ENCODE measurements around the gene SLC7A4.
"Not testable (repeated sequence)": the region's sequence is repeated elsewhere in the genome, so short reads cannot be mapped to it uniquely, and the experiment has no call there.

SLC7A4 gene

DNA sequence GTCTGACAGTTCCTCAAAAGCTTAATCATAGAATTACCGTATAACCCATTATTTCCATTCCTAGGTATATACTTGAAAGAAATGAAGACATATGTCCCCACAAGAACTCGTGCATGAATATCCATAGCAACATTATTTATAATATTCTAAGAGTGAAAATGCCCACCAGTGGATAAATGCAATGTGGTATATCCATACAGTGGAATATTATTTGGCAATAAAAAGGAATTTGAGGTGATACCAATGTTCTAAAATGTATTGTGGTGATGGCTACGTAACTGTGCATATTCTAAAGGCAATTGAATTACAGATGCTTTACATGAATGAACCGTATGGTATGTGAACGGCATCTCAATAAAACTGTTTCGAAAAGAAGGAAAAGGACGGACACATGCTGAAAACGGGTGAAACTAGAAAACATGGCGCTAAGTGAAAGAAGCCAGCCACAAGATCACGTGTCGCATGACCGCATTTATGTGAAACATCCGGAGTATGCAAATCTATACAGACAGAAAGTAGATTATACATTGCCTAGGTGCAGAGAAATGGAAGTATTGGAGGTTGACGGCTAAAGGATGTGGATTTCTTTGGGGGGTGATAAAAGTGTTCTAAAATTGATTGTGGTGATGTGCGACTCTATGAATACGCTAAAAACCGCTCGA is 29.4 kb upstream of the SLC7A4 start:
- not testable (repeated sequence) for DNase-seq

DNA sequence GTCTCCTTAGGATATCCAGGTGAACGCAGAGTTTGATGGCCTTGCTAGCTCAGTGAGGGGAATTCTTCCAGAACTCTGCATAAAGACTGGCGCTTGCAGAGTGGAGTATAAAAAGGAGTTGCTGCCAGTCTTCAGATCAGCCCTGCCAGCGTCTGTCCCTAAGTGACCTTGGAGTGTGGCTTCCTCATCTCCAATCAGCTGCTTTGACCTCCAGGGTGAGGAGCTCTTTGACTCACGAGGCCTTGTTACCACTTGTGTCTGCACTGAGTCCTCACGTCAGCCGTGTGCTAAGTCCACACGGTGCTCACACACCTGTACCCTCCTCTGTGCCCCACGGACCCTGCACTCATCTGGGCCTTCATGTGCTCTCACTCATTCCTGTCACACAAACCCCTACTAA is 28.0 kb upstream of the SLC7A4 start:
- not testable (repeated sequence) for DNase-seq

DNA sequence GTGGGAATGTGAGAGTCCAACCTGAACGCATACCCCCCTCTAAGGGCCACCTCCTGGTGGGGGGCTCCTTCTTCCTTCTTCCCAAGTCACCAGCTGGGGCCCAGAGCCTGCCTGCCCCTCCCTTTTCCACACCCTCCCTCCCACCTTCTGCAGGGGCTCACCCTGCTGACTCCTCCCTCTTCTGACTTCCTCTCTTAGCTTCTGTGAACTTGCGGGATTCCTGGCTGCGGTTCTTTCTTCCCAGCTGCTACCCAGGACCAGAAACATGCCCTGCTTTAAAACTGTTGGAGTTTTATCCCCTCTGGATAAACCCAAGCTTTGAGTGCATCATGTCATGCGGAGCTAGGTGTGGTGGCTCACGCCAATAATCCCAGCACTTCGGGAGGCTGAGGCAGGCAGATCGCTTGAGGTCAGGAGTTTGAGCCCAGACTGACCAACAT is 23.5 kb upstream of the SLC7A4 start:
- no peak for DNase-seq

DNA sequence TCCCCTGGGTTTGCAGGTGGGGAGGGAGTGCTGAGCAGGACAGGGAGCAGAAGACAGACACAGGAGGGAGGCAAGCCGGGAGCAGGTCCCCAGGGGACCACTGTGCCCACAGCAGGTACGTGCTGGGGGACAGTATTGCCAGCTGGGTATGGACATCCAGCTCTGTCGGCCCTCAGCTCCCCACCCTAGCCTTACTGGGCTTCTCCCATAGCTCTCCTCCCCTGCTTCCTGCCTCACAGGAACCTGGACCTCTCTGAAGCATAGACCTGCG is 23.1 kb upstream of the SLC7A4 start:
- DNase-seq = no peak

DNA sequence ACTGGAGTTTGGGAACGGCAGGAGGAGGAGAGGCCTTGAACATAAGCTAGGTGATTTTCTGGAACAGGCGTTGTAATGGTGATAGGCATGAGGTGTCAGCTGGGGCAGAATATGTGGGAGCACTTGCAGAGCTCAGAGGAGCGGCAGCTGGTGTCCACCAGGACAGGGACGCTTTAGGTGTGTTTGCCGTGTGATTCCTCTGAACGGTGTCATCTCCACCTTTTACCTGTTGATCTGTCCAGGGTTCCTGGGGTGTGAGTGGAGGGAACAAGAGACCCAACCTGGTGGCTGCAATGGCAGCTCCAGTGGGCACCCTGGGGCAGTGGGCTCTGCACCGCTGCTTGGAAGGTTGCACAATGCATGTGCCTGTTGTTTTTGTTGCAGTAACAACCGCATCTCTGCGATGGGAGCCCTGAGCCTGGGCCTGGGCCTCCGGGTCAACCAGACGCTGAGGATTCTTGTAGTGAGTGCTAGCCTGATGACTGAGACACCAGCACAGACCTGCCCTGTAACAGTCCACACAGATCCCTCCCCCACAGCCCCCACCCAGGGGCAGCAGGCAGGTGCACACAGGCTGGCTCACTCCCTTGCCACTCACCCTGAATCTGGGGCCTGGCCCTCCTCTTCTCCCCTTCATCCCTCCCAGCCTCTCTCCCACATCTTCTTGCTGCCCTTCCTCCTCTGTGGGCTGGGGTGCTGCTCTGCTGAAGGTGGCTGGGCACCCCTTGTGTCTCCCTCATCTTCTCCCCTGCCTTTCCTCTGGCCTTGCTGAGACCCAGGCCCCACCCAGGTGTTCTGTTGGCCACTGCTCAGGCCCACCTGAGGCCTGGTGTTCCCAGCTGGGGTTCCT is 22.6 kb upstream of the SLC7A4 start:
- no peak for DNase-seq

DNA sequence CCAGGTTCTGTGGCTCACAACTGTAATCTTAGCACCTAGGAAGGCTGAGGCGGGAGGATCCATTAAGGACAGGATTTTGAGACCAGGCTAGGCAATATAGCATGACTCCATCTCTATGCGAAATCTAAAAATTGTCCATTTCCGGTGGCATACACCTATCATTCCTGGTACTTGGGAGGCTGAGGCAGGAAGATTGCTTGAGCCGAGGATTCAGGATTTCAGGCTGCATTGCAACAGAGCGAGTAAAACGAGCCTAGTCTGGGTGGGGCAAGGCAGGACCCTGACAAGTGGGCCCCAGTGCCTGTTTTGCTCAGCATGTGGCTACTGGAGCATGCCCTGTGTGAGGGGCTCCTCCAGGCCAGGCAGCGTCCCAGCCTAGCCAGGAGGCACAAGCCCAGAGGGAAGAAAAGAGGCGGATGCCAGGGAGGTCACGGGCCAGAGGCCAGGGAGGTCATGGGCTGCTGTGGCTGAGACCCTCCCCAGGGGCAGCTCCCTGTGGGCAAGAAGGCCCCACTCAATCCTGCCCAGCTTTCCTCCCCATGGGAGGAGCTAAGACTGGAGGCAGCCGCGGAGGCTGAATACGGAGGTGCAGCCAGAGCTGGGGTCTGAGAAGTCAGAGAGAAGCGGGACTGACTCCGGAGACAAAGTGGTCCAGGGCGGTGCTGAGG is 21.8 kb upstream of the SLC7A4 start:
- DNase-seq = no peak

DNA sequence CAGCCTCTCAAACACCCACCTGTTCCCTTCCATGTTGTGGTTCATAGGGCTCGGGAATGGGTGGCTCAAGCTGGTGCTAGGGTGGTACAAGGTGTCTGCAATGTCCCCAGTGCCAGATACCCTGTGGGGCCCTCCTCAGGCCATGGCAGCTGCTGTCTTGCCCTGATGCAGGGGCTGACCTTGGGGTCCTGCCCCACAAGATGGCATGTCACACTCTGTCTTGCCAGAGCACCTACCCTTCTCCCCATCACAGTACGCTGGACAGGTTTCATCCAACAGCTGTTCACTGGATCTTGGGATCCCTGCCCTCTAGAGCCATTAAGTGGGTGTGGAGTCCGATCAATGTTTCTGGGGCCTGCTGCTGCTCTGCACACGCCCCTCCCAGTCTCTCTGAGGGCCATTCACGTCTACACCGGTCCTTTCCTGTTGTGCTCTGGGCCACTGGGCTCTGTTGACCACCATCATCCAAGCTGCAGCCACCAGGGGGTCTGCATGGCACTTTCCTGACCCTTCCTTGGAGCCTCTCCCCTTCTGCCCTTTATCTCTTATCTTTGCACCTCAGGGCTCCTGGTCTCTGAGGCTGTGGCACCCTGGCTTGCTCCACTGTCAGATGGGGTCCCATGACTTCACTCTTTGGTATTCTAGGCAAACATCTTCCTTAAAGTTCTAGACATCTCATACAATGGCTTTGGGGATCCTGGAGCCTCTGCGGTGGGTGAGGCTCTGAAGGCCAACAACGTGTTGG is 20.5 kb upstream of the SLC7A4 start:
- DNase-seq = no peak

DNA sequence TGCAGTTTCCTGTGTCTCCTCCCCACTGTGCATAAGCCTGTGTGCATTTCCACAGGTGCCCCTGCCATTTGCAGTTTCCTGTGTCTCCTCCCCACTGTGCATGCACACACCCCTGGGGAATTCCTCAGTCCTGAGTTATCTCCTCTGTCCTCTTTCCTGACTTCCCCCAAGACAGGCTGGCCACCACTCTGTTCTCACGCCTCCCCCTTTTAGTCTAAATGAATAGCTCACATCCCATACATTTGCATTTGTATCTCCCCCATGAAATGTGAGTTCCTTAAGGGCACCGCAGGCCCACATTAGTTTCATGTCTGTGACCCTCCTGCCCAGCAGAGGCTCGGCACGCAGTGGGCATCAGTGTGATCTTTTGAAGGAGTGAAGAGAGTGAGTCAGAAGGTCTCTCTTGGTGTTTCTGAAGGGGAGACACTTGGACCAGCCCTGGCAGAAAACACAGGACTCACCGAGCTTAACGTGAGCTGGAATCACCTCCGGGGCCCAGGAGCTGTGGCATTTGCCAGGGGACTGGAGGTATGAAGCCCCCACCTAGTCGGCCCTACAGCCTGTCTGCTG is 19.6 kb upstream of the SLC7A4 start:
- DNase-seq = no peak

DNA sequence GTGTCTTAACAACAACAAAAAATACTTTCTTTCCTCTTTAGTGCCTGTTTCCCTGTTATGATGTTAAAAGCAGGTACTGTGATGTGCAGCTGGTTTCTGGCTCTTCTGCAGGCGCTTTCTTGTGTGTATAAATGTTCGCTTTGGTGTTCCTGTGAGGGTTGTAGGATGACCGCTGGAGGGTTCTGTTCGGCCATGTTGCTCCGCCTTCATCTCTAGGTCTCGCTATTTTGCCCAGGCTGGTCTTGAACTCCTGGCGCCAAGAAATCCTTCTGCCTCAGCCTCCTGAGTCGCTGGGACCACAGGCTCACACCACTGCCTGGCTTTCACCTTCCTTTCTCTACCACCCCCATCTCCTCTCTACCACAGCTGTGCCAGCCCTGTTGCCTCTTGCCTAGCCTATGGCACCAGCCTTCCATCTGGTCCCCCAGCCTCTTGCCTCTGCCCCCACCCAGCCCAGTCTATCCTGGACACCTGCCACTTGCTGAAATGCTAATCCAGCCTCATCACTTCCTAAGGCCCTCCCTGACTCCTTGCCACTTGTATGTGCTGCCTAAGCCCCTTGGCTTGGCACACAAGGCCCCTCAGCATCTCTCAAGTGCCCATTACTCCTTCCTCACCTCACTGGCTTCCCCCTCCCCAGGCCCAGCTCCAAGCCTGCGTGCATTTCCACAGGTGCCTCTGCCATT is 18.9 kb upstream of the SLC7A4 start:
- DNase-seq = no peak

DNA sequence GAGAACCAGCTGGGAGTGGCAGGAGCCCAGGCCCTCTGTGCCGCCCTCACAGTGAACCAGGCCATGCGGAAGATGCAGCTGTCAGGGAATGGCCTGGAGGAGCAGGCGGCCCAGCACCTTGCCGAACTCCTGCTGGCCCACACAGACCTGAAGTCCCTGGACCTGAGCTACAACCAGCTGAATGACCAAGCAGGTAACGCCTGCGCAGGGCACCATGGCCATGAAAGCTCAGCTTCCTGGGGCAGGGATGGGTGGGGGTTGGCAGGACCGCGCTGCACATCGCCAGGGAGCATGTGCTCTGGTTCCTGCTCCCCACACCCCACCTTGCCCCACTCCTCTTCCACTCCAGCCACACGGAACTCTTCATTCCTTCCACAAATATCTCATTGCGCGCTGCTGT is 16.6 kb upstream of the SLC7A4 start:
- DNase-seq = not testable (repeated sequence)

DNA sequence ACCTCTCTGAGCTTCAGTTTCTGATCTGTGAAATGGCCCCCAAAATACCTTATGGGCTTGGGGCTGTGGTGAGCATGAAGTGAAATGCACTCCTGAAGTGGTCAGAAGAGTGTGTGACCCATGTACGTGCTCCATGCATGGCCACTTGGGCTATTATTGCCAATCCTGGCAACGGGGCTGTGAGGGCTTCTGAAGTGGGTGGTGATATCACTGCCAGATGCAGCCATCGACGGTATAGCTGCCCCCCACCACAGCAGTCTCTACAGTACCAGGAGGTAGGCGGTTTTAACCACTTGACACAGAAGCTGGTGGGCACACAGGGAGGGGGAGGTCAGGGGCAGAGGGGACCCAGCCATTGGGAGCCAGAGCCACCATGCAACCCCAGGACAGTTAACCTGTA is 16.1 kb upstream of the SLC7A4 start:
- DNase-seq = not testable (repeated sequence)

DNA sequence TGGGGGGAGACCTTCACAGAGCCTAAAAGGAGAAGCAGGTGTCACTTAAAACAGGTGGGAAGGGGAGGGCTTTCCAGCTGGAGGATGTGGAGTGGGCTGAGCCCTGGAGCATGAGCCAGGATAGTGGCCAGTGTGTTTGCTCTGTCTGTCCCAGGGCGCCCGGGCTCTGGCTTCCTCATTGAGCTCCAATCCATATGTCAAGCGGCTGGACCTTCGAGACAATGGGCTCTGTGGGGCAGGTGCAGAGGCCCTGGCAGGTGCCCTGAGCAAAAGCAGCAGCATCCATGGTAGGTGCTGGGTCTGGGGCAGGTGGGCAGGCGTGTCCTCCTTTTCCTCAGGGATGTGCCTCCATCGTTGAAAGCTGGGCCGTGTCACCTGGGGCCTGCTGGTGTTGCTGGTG is 15.4 kb upstream of the SLC7A4 start:
- no peak for DNase-seq

DNA sequence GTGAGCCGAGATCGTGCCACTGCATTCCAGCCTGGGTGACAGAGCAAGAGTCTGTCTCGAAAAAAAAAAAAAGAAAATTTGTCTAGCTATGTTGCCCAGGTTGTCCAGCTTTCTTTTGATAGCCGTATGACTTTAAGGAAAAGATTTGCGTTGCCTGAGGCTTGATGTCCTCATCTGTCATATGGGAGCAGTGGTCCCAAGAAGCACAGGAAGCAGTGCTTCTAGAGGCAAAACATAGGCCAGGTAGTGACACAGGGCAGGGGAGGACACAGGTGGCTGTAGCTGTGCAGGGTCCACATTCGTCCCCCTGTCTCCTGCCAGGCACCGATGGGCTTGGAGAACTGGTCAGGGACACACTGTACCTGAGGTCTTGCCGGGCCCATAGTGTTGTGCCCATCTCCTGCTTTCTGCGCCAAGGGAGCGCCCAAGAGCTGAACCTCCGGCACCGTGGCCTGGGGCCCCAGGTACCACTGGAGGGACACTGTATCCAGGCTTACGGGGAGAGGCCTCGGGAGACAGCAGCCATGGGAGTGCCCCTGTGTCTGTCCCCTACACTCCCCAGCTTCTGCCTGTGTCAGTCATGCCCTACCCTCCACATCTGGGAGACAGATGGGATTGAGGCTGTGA is 14.8 kb upstream of the SLC7A4 start:
- DNase-seq = no peak

DNA sequence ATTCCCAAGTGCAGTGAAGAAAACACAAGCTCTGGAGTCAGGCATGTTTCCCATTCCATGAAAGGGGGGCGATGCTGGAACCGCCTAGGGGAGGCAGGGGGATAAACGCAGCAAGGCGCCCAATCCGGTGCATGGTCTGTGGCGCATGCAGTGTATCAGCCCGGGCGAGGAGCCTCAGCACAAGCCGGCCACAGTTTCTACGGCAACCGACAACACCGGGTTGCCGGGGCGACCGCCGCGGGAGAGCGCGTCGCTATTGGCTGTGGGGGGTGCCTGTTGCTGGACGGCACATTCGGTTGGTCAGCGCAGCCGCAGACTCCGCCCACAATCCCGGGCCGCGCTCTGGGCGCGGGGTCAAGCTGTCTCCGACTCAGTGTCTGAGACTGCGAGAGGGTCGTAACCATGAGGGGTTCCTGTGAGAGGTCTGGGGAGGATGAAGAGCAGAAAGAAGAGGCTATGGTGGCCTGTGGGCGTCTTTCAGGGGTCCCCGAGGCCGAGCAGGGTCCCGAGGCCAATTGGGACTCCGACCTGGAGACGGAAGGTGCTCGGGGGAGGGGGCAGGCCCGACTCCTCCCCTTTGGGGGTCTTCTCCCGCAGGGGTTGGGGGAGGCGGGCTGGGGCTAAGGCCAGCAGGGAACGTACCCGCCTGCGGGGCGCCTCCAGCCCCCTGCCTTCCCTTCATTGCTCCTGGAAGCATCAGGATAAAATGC is 13.4 kb upstream of the SLC7A4 start, which contains the start of gene LRRC74B:
Gene LRRC74B (plus strand): TSS at position 362 of the 710 bp plus-strand sequence. CDS start 41 bp downstream, at position 403.
- peak; percentile 25 for DNase-seq

DNA sequence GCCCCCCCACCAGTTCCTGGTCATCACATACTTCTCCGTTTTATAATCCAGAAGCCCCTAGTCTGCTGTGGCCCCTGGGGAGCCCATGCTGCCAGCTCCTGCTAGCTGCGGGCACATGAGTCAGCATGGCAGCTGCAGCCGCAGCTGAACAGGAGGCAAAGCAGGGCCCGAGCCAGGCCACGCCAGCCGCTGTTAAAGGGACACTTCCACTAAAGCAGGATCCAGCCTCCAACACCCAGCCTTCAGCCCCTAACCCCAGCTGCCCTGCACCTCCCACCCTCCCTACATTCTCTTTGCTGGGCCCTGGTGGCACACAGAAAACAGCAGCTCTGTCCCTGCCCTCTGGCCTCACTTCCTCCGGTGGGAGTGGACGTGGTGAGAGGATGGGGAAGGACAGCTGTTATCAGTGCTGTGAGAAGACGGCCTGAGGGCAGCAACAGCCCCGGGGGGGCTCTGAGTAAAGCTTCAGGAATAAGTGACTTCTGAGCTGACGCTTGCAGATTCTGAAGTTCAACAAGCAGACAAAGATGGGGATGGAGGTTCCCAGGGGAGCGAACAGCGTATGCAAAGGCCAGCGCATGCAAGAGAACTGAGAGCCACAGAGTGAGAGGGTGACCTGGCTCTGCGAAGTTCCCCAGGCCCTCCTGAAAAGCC is 12.7 kb upstream of the SLC7A4 start:
- DNase-seq = no peak

DNA sequence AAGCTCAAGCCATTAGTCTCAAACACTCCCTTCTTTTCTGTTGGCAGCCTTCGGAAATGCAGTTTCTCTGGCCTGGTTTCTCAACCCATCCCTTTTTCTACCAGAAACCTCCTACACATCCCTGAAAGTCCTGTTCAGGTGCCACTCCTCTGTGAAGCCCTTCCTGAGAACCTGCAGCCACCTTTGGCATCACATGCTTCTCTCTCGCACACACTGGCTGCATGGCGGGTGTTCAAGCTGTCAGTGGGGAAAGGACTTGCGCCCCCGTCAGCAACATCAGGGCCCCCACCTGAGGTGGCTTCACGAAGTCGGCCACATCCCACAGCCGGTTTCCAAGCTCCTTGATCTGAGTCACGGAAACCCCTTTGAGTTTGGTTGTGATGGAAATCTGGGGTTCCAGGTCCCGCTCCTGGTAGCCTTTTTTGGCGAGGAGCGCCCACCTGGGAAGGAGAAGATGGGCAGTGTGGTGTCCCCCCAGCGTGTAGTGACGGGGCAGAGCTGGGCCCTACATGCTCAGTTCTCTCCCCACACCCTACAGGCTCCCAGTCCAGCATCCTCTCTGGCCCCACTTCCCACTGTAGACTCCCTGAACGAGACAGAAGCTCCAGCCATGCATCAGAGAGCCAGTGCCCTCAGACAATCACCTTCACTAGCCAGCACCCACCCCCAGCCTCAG is 11.6 kb upstream of the SLC7A4 start:
- DNase-seq = no peak

DNA sequence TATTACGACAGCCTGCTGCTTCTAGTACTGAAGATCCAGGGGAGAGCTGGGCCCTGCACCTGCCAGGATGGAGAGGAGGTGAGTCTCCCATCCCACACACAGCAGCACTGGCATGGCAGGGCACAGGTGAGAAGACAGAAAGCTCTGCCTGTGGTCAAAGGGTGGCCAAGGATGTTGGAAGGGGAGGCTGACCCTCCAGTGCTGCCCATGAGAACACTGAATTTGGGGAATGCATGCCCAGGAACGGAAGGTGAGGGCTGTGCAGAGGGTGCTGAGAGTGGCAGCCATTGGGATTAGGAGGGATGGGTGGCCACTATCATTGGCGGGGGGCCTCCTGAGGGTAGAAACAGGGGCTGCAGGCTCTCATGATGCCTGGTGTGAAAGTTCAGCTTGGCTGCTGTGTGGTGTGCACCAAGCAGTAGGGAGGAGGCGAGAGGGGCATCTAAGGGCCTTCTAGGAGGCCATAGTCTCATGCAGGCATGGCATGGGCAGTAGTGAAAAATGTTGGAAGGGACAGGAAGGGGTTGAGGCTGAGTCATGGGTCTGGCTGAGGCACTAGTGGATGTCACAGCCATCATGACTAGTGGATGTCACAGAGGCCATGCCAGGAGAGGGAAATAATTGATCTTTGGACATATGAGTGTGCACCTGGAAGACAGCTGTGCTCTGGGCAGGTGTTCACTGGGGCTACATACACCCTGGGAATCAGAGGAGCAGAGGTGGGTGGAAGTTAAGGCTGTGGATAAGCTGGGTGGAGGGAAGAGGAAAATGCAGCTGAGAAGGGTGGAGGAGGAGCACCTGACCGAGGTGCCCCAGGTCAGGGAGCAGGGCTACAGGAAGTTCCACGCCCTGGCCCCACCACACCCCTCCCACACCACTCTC is 10.9 kb upstream of the SLC7A4 start:
- DNase-seq = no peak

DNA sequence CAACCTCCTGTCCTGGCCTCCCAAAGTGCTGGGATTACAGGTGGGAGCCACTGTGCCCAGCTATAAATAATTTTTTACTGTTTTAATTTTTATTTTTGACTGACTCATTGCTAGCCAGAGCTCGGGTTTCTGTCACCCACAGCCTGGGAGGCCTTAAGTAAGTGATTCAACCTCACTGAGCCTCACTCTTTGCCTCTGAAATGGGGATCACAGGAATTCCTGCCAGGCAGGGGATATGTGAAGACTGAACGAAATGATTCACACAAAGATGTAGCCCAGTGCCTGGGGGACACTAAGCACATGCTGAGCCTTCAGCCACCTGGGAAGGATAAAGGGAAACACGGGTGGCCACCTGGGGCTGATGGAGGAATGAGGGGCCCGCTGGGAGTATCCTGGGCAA is 9.6 kb upstream of the SLC7A4 start:
- DNase-seq = no peak

DNA sequence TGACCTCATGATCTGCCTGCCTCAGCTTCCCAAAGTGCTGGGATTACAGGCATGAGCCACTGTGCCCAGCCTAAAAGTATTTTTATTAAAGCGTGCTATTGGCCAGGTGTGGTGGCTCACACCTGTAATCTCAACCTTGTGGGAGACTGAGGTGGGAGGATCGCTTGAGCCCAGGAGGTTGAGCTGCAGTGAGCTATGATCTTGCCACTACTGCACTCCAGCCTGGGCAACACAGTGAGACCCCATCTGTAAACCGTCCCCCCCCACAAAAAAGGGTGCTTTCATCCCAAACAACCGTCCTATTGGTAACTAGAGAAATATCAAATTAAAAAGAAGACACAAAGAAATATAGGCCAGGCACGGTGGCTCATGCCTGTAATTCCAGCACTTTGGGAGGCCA is 6.8 kb upstream of the SLC7A4 start:
- DNase-seq = not testable (repeated sequence)

All from activated T-cell treated with anti-CD3 and anti-CD28 coated beads for 4 hours (primary cell).